Stimulated activated CD4-positive, alpha-beta T cell treated with anti-CD3 and anti-CD28 coated beads, Interleukin-12 subunit alpha, Interleukin-12 subunit beta, amount 100 ng/mL, for 4 hours (primary cell): Measurements from ENCODE around the gene SLC7A1.

ENCODE experiments used
- DNase-seq: peaks from one replicate; pipeline ENCODE4 v3.0.0-alpha.2; 2020

SLC7A1 gene

GRCh38 chr13:29526741-29527140, 68.7 kb downstream of the SLC7A1 start:
- DNase-seq = no peak

GRCh38 chr13:29525757-29526156, 69.7 kb downstream of the SLC7A1 start:
- no peak for DNase-seq

GRCh38 chr13:29524641-29525040, 70.8 kb downstream of the SLC7A1 start:
- DNase-seq = no peak

GRCh38 chr13:29524176-29524575, 71.3 kb downstream of the SLC7A1 start:
- no peak for DNase-seq

GRCh38 chr13:29523199-29523961, 72.1 kb downstream of the SLC7A1 start:
- DNase-seq = no peak

GRCh38 chr13:29522044-29522685, 73.3 kb downstream of the SLC7A1 start:
- no peak for DNase-seq

GRCh38 chr13:29521336-29521735, 74.2 kb downstream of the SLC7A1 start:
- no peak for DNase-seq

GRCh38 chr13:29520671-29521070, 74.8 kb downstream of the SLC7A1 start:
- no peak for DNase-seq

GRCh38 chr13:29519921-29520320, 75.6 kb downstream of the SLC7A1 start:
- no peak for DNase-seq

GRCh38 chr13:29516880-29517279, 78.6 kb downstream of the SLC7A1 start:
- DNase-seq = no peak

- DNase-seq = no peak
Measured at GRCh38 chr13:29516012-29516411, 79.5 kb downstream of the SLC7A1 start.

- no peak for DNase-seq
Measured at GRCh38 chr13:29515372-29515771, 80.1 kb downstream of the SLC7A1 start.

GRCh38 chr13:29514720-29515310, 80.7 kb downstream of the SLC7A1 start:
- no peak for DNase-seq

- no peak for DNase-seq
Measured at GRCh38 chr13:29513981-29514719, 81.3 kb downstream of the SLC7A1 start.

GRCh38 chr13:29513002-29513980, 82.2 kb downstream of the SLC7A1 start:
- no peak for DNase-seq

GRCh38 chr13:29511980-29512379, 83.5 kb downstream of the SLC7A1 start:
- no peak for DNase-seq

- DNase-seq = no peak
Measured at GRCh38 chr13:29511106-29511796, 84.2 kb downstream of the SLC7A1 start.

GRCh38 chr13:29510651-29511084, 84.8 kb downstream of the SLC7A1 start:
- DNase-seq = no peak

GRCh38 chr13:29509999-29510589, 85.4 kb downstream of the SLC7A1 start:
- no peak for DNase-seq

GRCh38 chr13:29508876-29509252, 86.6 kb downstream of the SLC7A1 start:
- DNase-seq = no peak
